Measurements from ENCODE around the gene TMEM106B.
"Not testable (repeated sequence)": the region's sequence is repeated elsewhere in the genome, so short reads cannot be mapped to it uniquely, and the experiment has no call there.

GRCh38 chr7:12225017-12225416 is 13.9 kb downstream of the TMEM106B start:
- not testable (repeated sequence) for TF ChIP-seq CTCF (IDR thresholded peaks at IDR 0.05; ENCODE audit: insufficient read depth, low read length); SPI1 (IDR thresholded peaks at IDR 0.05; ENCODE audit: borderline replicate concordance, low read depth); POLR2AphosphoS5 (IDR thresholded peaks at IDR 0.05; ENCODE audit: low read depth)
